Measurements from ENCODE around the gene C2CD4C.

C2CD4C gene

GRCh38 chr19:392375-392970 lies 16.5 kb downstream of the C2CD4C start:
- H3K4me1 ChIP-seq (ENCODE audit: control insufficient read depth, low read length), result no peaks in the 10 kb centered on the region
- no peaks in the 10 kb centered on the region for H4K20me1 ChIP-seq (ENCODE audit: control insufficient read depth, insufficient read depth, low read depth, low read length)
- H3F3A ChIP-seq (ENCODE audit: control insufficient read depth, insufficient read depth), result peaks cover 14% of the 10 kb centered on the region
- no peaks in the 10 kb centered on the region for H3K36me3 ChIP-seq (ENCODE audit: control insufficient read depth, low read length)
- H3K4me3 ChIP-seq (ENCODE audit: low read length), result no peak overlapping the region
- H3K4me2 ChIP-seq (ENCODE audit: low read length), result no peak overlapping the region
- no peaks in the 10 kb centered on the region for H3K27me3 ChIP-seq (ENCODE audit: control insufficient read depth, low read length)
- H3K9me3 ChIP-seq (ENCODE audit: control insufficient read depth, insufficient read depth, low read length), result peaks cover 54% of the 10 kb centered on the region
- TF ChIP-seq CTCF (IDR thresholded peaks at IDR 0.05; ENCODE audit: low read depth, low read length, poor library complexity, severe bottlenecking), result no peak
- no peak for TF ChIP-seq EZH2phosphoT487 (IDR thresholded peaks at IDR 0.05; ENCODE audit: borderline replicate concordance, low read length)
- H3K79me2 ChIP-seq (ENCODE audit: control insufficient read depth, low read length), result no peaks in the 10 kb centered on the region
- H3K9me2 ChIP-seq (replicated peaks; ENCODE audit: control insufficient read depth, low read length), result no peaks in the 10 kb centered on the region
- no peak overlapping the region for H3K27ac ChIP-seq (ENCODE audit: low read depth, low read length)

GRCh38 chr19:391726-392374 lies 17.1 kb downstream of the C2CD4C start:
- Histone ChIP-seq H3K4me3 (ENCODE audit: low read length) (no peak overlapping the region), H3K9me2 (replicated peaks; ENCODE audit: control insufficient read depth, low read length) (no peaks in the 10 kb centered on the region), H3K79me2 (ENCODE audit: control insufficient read depth, low read length) (no peaks in the 10 kb centered on the region), H3K4me2 (ENCODE audit: low read length) (no peak overlapping the region), H3K4me1 (ENCODE audit: control insufficient read depth, low read length) (no peaks in the 10 kb centered on the region), H4K20me1 (ENCODE audit: control insufficient read depth, insufficient read depth, low read depth, low read length) (no peaks in the 10 kb centered on the region), H3K36me3 (ENCODE audit: control insufficient read depth, low read length) (no peaks in the 10 kb centered on the region), H3K9me3 (ENCODE audit: control insufficient read depth, insufficient read depth, low read length) (peaks cover 48% of the 10 kb centered on the region; the same call in 1 of the 2 replicates), H3F3A (ENCODE audit: control insufficient read depth, insufficient read depth) (peaks cover 14% of the 10 kb centered on the region), H3K27me3 (ENCODE audit: control insufficient read depth, low read length) (no peaks in the 10 kb centered on the region), H3K27ac (ENCODE audit: low read depth, low read length) (no peak overlapping the region)
- TF ChIP-seq CTCF (IDR thresholded peaks at IDR 0.05; ENCODE audit: low read depth, low read length, poor library complexity, severe bottlenecking) (no peak), EZH2phosphoT487 (IDR thresholded peaks at IDR 0.05; ENCODE audit: borderline replicate concordance, low read length) (no peak)

- Histone ChIP-seq H3K27ac (ENCODE audit: low read depth, low read length) (no peak overlapping the region), H3F3A (ENCODE audit: control insufficient read depth, insufficient read depth) (peaks cover 14% of the 10 kb centered on the region), H3K9me3 (ENCODE audit: control insufficient read depth, insufficient read depth, low read length) (peaks cover 47% of the 10 kb centered on the region; the same call in 1 of the 2 replicates), H3K4me1 (ENCODE audit: control insufficient read depth, low read length) (no peaks in the 10 kb centered on the region), H4K20me1 (ENCODE audit: control insufficient read depth, insufficient read depth, low read depth, low read length) (no peaks in the 10 kb centered on the region), H3K79me2 (ENCODE audit: control insufficient read depth, low read length) (no peaks in the 10 kb centered on the region), H3K4me2 (ENCODE audit: low read length) (no peak overlapping the region), H3K4me3 (ENCODE audit: low read length) (no peak overlapping the region), H3K27me3 (ENCODE audit: control insufficient read depth, low read length) (no peaks in the 10 kb centered on the region), H3K36me3 (ENCODE audit: control insufficient read depth, low read length) (no peaks in the 10 kb centered on the region), H3K9me2 (replicated peaks; ENCODE audit: control insufficient read depth, low read length) (no peaks in the 10 kb centered on the region)
- no peak for TF ChIP-seq CTCF (IDR thresholded peaks at IDR 0.05; ENCODE audit: low read depth, low read length, poor library complexity, severe bottlenecking)
- TF ChIP-seq EZH2phosphoT487 (IDR thresholded peaks at IDR 0.05; ENCODE audit: borderline replicate concordance, low read length), result no peak
Measured at GRCh38 chr19:391207-391557, 17.8 kb downstream of the C2CD4C start.
